ENCODE data around the gene FBXO9.

GRCh38 chr6:53027131-53027718, 38.0 kb upstream of the FBXO9 start:
- TF ChIP-seq POLR2A (IDR thresholded peaks at IDR 0.05): no peak
- TF ChIP-seq CTCF (IDR thresholded peaks at IDR 0.05): no peak
- TF ChIP-seq EP300 (IDR thresholded peaks at IDR 0.05): no peak
- TF ChIP-seq POLR2AphosphoS5 (IDR thresholded peaks at IDR 0.05): no peak
